CD4-positive, alpha-beta T cell treated with Interleukin-4 for 4 hours (primary cell): ENCODE data around the gene ANO7.

Source experiments
- DNase-seq: peaks from one replicate; pipeline ENCODE4 v3.0.0-alpha.2; 2020

ANO7 gene

GRCh38 chr2:241157841-241158545 lies 30.5 kb upstream of the ANO7 start:
- no peak for DNase-seq

- DNase-seq, result no peak
Observed at GRCh38 chr2:241158546-241158900, 30.0 kb upstream of the ANO7 start.

- DNase-seq, result no peak
Observed at GRCh38 chr2:241159116-241159515, 29.4 kb upstream of the ANO7 start.

GRCh38 chr2:241160318-241160717 lies 28.2 kb upstream of the ANO7 start:
- DNase-seq, result no peak

DNA sequence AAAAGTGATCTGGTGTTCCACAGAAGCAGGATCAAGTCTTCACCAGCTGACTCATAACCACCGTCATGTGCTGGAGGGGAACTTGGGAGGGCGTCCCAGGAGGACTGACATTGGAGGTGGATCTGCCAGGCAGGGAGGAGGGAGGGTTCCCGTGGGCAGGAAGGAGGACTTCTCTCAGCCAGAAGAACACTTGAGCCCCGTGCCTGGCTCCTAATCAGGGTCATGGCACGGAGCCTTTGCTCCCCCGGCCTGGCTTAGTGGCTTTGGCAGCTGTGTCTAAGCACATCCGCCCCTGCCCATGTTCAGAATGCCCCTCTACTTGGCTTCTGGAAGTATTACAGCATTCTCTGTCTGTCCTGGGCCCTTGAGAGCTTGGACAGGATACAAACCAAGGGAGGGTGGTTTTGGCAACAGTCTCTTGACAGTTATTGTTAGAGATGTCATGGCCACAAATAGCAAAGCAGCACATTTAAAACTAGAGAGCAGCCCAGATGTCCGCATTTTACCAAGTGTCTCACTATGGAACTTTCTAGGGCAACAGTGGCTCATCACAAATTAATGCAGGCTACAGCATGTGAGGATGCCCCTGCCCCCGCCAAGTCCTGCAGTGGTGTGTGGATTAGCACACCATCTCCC lies 26.7 kb upstream of the ANO7 start:
- DNase-seq, result no peak

DNA sequence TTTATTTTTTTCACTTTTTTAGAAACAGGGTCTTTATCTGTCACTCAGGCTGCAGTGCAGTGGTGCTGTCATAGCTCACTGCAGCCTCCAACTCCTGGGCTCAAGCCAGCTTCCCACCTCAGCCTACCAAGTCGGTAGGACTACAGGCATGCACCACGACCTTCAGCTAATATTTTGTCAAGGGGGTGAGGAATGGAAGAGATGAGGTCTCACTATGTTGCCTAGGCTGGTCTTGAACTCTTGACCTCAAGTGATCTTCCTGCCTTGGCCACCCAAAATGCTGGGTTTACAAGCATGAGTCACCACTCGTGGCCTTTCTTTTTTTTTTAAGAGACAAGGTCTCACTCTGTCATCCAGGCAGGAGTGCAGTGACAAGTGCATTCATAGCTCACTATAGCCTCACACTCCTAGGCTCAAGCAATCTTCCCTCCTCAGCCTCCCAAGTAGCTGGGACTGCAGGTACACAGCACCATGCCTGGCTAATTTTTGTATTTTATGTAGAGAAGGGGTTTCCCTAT lies 24.8 kb upstream of the ANO7 start:
- no peak for DNase-seq

DNA sequence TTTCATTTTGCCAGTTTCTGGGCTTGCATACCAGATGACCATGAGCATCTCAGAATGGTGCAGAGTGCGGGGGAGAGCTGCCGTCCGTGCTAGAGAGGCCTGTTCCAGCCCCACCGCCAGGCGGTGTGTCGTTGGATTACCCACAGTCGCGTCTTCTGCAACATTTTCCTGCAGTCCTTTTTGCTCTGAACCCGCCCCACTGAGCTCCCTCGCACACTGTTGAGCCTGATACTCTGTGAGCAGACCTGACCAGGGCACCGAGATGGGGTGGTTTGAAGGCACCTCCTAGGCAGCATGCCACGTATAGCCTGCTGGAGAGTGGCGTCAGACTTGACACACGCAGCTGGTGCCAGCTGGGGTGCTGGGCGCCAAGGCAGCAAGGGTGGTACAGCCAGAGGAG lies 20.1 kb upstream of the ANO7 start:
- DNase-seq, result no peak

GRCh38 chr2:241173557-241173956 lies 14.9 kb upstream of the ANO7 start:
- no peak for DNase-seq

DNA sequence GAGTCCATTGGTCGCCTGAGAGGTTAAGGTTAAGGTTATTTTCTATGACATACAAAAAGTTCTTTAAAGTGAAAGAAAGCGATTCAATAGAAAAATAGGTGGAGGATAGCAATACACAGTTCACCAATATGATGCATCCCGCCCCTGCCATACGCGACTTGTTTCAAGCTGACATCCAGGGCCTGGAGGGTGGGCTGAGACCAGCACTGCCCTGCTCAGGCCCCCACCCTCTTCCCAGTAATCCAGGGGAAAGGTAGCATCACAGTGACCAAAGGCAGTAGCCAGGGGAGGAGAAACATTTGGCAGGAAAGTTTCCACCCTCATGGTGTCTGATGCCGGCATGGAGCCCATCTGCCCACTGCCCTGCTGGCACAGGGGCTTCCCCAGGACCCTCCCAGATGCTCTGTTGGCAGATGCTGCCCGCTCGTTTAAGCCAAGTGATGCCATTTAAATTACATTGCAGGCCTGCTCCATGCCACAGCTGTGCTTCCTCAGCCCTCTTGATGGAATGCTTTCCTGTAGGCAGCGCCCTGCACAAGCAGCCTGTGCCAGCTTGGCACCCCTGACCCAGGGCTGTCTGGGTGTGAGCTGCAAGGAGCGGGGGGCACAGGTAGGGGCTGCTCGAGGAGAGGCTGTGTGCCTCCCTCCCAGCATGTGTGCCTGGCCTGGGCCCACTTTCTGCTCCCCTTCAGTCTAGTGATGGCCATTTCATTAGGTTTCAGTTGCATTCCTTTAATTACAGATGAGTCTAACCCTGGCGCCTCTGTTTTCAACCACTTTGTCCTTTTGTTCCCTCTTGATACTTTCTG lies 10.7 kb upstream of the ANO7 start:
- DNase-seq, result no peak

- DNase-seq, result no peak
Observed at GRCh38 chr2:241178961-241179360, 9.5 kb upstream of the ANO7 start.

DNA sequence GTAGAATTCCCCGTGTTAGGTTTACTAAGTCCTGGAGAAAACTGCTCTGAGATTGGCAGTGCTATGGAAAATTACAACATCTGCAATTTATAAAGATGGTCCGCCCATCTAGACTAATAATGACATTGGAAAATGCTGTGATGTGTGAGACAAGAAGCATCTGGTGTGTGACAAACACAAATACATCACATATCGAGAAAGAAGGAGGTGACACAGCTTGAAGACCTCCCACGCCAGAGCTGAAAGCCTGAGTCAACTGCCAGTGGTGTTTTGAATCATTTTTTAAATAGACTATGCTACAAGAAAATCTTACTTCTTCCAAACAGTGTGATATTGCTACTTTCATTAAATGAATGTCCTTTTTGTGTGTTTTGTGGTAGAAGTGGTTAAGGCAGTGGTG lies 8.6 kb upstream of the ANO7 start:
- no peak for DNase-seq

- DNase-seq, result no peak
Observed at GRCh38 chr2:241180495-241180894, 8.0 kb upstream of the ANO7 start.

GRCh38 chr2:241182126-241182525 lies 6.4 kb upstream of the ANO7 start:
- no peak for DNase-seq

DNA sequence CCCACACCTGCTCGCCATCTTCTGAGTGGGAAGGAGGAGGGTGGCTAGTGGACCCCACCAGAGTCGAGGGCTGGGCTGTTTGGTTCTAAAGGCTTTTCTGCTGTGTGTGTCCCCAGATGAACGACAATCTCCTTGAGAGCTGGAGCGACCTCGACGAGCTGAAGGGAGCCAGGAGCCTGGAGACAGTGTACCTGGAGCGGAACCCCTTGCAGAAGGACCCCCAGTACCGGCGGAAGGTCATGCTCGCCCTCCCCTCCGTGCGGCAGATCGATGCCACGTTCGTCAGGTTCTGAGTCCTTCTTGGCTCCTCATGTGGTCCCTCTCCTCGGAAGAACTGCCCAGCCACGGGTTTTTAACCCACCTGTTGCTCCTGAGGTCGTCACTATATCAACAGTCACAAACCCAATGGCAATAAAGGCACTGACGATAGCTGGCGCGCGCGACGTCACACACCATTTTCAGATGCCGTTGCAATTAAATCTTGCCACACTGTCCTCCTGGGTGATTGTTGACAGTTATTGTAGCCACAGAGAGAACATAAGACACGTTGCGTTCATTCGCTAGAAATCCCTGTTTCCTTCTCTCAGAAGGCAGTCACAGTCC lies 5.8 kb upstream of the ANO7 start:
- DNase-seq, result no peak

DNA sequence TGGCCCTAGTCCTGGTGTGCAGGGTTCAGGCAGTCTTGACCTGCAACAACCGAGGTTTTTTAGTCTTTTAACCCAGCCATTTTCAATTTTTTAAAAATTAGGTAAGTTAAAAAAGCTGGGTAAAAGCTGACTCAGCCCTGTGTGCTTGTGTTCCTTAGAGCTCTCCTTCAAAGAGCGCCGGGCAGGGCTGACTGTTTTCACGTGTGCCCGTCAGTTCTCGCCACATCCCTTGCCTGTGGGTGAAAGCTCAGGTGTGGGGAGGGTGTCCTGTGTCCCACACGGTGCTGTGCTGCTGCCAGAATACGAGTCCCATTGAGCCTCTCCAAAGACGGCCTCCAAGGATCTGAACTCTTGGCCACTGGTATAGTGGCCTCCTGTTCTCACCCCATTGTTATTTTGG lies 5.3 kb upstream of the ANO7 start:
- DNase-seq, result no peak

- no peak for DNase-seq
Observed at GRCh38 chr2:241184901-241185300, 3.6 kb upstream of the ANO7 start.

- no peak for DNase-seq
Observed at GRCh38 chr2:241185961-241186360, 2.5 kb upstream of the ANO7 start.

DNA sequence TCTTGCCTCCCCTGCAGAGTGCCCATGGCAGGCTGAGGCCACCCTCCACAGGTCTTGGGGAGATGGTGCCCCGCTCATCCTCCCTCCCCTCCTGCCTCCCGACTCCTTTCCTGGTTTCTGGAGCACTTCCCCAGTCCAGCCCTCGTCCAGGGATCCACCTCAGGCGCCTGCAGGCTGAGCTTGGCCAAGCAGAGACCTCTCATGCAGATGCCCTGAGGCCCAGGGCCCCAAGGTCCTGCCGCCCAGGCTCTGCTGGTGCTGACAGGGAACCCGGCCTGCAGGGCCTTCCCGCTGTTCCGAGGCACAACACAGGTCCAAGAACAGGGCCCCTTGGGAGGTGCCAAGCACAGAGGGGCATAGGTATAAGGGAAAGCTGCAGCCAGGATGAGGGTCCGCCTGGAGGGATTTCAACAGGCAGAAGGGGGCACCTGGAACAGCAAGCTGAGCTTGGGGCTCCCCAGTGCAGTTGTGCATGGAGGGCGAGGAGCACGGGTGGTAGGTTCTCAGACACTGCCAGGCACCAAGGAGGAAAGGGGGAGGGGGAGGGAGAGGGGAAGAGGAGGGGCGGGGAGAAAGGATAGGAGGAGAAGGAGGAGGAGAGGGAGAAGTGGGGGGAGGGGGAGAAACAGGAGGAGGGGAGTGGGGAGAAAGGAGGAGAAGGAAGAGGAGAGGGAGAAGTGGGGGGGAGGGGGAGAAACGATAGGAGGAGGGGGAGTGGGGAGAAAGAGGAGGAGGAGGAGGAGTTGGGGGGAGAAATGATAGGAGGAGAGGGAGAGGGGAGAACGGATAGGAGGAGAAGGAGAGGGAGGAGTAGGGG lies 1.2 kb upstream of the ANO7 start:
- no peak for DNase-seq

GRCh38 chr2:241187918-241188234 lies 601 bp upstream of the ANO7 start:
- DNase-seq, result no peak

DNA sequence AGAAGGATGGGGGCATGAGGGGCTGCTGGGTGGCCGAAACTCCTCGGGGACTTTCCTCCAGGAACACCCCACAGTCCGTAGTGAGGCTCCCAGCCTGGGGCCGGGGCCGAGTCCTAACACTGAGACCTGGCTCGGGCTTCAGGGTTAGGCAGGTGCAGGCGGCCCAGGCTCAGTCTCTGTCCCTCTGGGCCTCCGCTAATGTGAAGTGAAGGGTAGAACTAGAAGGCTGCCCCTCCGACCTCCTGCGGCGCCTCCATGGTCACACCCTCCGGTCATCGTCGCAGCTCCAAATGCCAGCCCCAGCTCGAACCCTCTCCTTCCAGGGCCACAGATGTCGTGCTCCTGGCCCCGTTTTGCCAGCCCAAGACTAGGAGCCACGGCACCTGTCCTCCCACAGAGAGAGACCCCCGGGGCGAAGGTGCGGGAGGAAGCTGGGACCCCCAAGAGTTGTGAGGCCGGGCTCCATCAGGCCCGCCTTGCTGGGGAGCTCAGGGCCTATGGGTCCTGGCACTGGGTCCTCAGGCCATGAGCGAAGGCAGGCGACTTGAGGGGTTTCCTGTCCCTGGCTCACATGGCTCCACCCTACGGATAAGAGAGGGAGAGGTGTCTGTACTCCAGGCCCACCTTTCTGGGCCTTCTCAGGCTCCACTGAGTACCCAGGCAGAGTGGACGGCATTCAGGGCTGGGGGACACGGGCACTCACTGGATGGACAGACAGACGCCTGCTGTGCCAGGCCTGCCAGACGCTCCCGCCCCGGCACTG lies 797 bp downstream of the ANO7 start:
- DNase-seq, result no peak

DNA sequence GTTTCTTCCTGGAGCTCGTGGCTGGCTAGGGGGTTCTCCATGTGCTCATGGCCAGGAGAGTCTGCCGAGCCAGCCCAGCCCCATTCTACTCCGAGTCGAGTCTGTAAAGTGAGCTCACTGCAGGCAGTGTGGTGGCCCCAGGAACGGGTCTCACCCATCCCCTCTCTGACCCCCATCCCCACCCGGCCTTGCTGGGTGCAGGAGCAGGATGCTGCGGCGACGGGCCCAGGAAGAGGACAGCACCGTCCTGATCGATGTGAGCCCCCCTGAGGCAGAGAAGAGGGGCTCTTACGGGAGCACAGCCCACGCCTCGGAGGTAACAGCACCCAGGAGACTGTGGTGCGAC lies 1.4 kb downstream of the ANO7 start:
- DNase-seq, result no peak

DNA sequence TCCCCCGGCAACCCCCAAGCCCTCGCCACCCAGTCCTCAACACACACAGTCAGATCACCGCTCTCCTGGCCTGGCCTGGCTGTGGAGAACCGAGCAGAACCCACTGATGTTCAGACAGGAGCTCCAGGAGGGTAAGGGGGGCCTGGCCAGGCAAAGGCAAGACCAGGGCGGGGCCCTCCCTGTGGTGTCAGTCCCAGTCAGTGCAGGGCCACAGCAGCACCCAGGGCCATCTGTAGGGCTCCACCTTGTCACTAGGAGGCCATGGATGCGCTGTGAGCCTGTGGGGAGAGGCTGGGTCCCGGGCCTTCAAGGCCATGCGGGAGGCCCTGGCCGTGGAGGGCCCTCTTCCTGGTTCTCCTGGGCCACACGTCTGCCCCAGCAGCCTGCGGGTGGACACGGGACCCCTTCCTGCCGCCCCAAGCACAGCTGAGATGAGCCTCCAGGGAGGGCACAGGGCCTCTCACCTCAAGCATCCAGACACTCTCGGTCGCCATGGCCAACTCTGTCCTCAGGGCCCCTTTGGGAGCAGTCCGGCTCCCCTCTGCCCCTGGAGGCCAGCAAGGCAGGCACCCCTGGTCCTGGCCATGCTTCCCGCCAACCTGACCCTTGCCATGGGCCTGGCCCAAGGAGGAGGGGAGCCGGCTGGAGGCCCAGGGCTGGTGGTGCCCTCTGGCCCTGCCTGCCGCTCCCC lies 2.0 kb downstream of the ANO7 start:
- DNase-seq, result no peak
